Activated naive CD8-positive, alpha-beta T cell (primary cell): ENCODE data around the gene DIP2B.
"Not testable (repeated sequence)": the region's sequence is repeated elsewhere in the genome, so short reads cannot be mapped to it uniquely, and the experiment has no call there.

Experiments
- H3K27ac Mint-ChIP-seq: one replicate; pipeline ENCODE4 v1.8.0; 2021; ENCODE audit warnings: mixed read lengths
- H3K27me3 Mint-ChIP-seq: one replicate; pipeline ENCODE4 v1.8.0; 2021; ENCODE audit warnings: mixed read lengths
- H3K36me3 Mint-ChIP-seq: one replicate; pipeline ENCODE4 v1.8.0; 2021; ENCODE audit warnings: mixed read lengths
- H3K4me1 Mint-ChIP-seq: one replicate; pipeline ENCODE4 v1.8.0; 2021; ENCODE audit warnings: low read depth, mixed read lengths
- H3K4me3 Mint-ChIP-seq: one replicate; pipeline ENCODE4 v1.8.0; 2021; ENCODE audit warnings: mild to moderate bottlenecking, mixed read lengths
- H3K9me3 Mint-ChIP-seq: one replicate; pipeline ENCODE4 v1.8.0; 2021; ENCODE audit warnings: low read depth, mixed read lengths

Gene DIP2B

DNA sequence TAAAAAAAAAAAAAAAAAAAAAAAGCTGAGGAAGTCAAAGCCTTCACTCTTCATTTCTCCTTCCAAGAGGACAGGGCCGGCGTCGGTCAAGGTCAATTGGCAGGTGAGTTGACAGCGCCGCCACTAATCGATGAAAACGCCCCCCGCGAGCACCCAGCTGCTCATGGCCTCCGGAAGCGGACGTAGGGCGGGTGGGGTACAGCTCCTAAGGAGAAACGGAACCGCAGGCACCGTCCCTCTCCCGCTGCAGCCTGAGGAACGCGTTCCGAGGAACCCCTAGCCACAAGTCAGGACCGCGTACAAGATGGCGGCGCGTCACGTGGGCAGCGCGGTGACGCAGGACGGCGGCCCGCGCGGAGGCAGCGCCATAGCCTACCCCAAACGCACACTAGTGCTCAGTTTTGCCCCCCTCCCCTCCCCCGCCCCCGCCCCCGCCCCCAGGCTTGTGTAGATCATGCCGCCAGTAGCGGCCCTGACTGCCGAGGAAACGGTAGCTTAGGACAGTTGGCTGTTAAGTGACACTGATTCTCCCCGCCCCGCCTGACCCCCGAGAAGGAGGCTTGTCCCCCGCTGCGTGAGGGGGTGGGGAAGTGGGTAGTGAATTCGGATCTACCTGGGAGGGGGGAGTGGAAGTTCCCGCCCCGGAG lies 259.0 kb downstream of the DIP2B start, which contains the start of gene ATF1:
TSS of gene ATF1 (plus strand) at position 463 of the 647 bp plus-strand sequence. CDS start 16,045 bp downstream, outside the sequence.
- Mint-ChIP-seq H3K4me3 (peak within 1 kb of the TSS; percentile 96), H3K27ac (peak within 1 kb of the TSS; percentile 98), H3K36me3 (peaks cover 2% of the 10 kb centered on the region), H3K9me3 (no peaks in the 10 kb centered on the region), H3K27me3 (no peaks in the 10 kb centered on the region), H3K4me1 (peaks cover 33% of the 10 kb centered on the region)

DNA sequence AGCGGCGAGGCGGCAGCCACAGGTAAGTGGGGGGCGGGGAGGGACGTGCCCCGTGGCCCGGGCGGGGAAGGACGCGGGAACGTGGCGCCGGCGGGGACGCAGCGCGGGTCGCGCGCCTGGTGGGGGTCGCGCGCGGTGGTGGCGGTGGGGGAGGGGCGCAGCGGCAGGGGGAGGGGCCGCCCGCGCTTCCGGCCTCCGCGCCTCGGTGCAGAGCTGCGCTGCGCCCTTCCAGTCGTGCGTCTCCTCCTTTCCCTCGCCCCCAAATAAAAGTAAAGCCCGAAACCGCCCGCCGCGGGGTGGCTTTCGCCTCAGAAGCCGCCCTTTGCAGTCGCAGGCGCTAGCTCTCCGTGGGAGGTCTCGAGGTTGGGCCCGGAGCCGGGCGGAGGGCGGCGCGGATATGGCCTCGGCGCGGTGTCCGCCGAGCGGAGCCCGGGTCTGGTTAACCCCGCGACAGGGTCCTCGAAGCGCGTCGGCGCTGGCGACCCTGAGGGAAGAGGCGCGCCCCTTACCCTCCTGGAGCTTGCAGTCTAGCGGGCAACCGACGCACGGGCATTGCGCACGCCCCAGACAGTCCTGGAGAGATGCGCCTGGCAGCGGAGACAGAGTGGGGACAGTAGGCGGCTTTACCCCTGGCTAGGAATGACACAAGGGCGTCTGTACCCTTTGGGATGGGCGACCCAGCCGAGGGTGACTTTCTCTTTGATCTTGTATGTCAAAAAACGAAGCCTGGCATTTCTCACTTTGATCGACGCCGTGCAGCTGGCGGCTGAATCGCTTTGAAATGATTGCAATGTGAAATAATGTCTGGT lies 259.7 kb downstream of the DIP2B start:
- peak overlapping the region; percentile 98 for H3K27ac Mint-ChIP-seq
- no peaks in the 10 kb centered on the region for H3K27me3 Mint-ChIP-seq
- peaks cover 2% of the 10 kb centered on the region for H3K36me3 Mint-ChIP-seq
- peak overlapping the region; percentile 96 for H3K4me3 Mint-ChIP-seq
- H3K4me1 Mint-ChIP-seq, result peaks cover 36% of the 10 kb centered on the region
- H3K9me3 Mint-ChIP-seq, result no peaks in the 10 kb centered on the region

GRCh38 chr12:50765095-50765911 lies 260.5 kb downstream of the DIP2B start:
- H3K27me3 Mint-ChIP-seq, result no peaks in the 10 kb centered on the region
- no peaks in the 10 kb centered on the region for H3K9me3 Mint-ChIP-seq
- peak overlapping the region; percentile 91 for H3K27ac Mint-ChIP-seq
- peaks cover 39% of the 10 kb centered on the region for H3K4me1 Mint-ChIP-seq
- H3K36me3 Mint-ChIP-seq, result peaks cover 2% of the 10 kb centered on the region
- H3K4me3 Mint-ChIP-seq, result peak overlapping the region; percentile 96

GRCh38 chr12:50768391-50768790 lies 263.6 kb downstream of the DIP2B start:
- no peak overlapping the region for H3K4me3 Mint-ChIP-seq

DNA sequence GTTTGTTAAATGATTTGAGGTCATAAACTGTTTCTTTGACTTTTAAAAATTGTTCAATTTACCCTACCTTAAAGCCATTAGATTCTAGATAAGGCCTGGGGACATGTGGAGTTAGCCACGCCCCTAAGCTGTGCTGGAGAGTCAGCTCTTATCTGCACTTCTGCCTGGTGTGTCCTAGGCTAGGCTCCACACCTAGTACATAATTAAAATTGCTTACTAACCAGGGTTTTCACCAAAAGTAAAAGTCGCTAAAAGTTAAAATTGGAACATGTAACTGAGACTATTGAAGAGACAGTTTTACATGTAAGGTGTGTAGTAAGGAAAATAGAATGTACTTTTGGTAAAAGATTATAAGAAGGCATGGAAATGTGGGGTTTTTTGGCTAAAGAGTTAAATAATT lies 264.0 kb downstream of the DIP2B start:
- H3K36me3 Mint-ChIP-seq, H3K9me3 Mint-ChIP-seq, H3K4me3 Mint-ChIP-seq, H3K27me3 Mint-ChIP-seq: not testable (repeated sequence)
- H3K4me1 Mint-ChIP-seq, result peaks cover 34% of the 10 kb centered on the region
- peak overlapping the region; percentile 34 for H3K27ac Mint-ChIP-seq

More at GRCh38 chr12:50768391-50768790, 263.6 kb downstream of the DIP2B start:
- Mint-ChIP-seq H3K36me3 (peaks cover 10% of the 10 kb centered on the region), H3K27ac (peak overlapping the region; percentile 28), H3K27me3 (no peaks in the 10 kb centered on the region), H3K9me3 (no peaks in the 10 kb centered on the region), H3K4me1 (peaks cover 37% of the 10 kb centered on the region)

GRCh38 chr12:50771409-50771808 lies 266.6 kb downstream of the DIP2B start:
- H3K4me3 Mint-ChIP-seq, result no peak overlapping the region
- no peaks in the 10 kb centered on the region for H3K27me3 Mint-ChIP-seq
- no peaks in the 10 kb centered on the region for H3K9me3 Mint-ChIP-seq
- H3K27ac Mint-ChIP-seq, result peak overlapping the region; percentile 6
- peaks cover 8% of the 10 kb centered on the region for H3K36me3 Mint-ChIP-seq
- H3K4me1 Mint-ChIP-seq, result peaks cover 28% of the 10 kb centered on the region

DNA sequence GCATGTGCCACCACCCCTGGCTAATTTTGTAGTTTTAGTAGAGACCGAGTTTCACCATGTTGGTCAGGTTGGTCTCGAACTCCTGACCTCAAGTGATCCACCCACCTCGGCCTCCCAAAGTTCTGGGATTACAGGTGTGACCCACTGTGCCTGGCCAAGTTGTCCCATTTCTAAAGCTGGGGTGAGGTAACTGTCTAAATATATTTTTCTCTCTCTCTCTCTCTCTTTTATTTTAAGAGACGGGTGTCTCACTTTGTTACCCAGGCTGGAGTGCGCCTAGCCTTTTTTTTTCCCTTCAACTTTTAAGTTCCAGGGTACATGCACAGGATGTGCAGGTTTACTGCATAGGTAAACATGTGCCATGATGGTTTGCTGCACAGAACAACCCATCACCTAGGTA lies 267.7 kb downstream of the DIP2B start:
- Mint-ChIP-seq H3K36me3 (peaks cover 8% of the 10 kb centered on the region), H3K9me3 (no peaks in the 10 kb centered on the region), H3K4me1 (peaks cover 27% of the 10 kb centered on the region), H3K27me3 (no peaks in the 10 kb centered on the region), H3K4me3 (no peak overlapping the region), H3K27ac (no peak overlapping the region)

GRCh38 chr12:50772877-50773276 lies 268.1 kb downstream of the DIP2B start:
- Mint-ChIP-seq H3K27ac (no peak overlapping the region), H3K9me3 (no peaks in the 10 kb centered on the region), H3K4me1 (peaks cover 29% of the 10 kb centered on the region), H3K36me3 (peaks cover 8% of the 10 kb centered on the region), H3K27me3 (no peaks in the 10 kb centered on the region), H3K4me3 (no peak overlapping the region)

GRCh38 chr12:50775251-50775650 lies 270.5 kb downstream of the DIP2B start:
- peaks cover 29% of the 10 kb centered on the region for H3K4me1 Mint-ChIP-seq
- no peak overlapping the region for H3K27ac Mint-ChIP-seq
- H3K4me3 Mint-ChIP-seq, result no peak overlapping the region
- peaks cover 10% of the 10 kb centered on the region for H3K36me3 Mint-ChIP-seq
- no peaks in the 10 kb centered on the region for H3K27me3 Mint-ChIP-seq
- H3K9me3 Mint-ChIP-seq, result no peaks in the 10 kb centered on the region

DNA sequence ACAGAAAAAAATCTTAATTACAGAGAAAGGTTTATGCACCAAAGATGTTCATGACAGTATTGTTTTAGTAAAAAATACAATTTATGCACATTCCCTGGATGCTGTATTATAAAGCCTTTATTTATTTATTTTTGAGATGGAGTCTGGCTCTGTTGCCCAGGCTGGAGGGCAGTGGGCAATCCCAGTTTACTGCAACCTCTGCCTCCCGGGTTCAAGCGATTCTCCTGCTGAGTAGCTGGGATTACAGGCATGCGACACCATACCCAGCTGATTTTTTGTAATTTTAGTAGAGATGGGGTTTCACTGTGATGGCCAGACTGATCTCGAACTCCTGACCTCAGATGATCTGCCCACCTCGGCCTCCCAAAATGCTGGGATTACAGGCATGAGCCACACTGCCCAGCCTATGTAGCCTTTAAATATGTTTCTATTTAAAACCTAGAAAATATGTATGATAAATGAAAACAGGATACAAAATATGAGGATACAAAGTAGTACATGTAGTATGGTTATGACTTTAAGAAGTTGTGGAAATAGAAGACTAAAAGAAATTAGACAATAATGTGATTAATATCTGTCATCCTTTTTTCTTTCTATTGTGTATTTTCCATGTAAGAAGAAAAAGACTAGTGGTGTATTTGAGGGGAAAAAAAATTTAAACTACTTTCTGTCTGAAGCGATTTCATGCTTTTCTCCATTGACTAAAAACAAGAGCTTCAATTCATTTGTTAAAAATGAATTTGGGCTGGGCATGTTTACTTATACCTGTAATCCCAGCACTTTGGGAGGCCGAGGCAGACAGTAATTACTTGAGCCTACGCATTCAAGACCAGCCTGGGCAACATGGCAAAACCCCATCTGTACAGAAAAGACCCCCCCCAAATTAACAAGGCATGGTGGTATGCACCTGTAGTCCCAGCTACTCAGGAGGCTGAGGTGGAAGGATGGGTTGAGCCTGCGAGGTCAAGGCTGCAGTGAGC lies 272.3 kb downstream of the DIP2B start:
- no peaks in the 10 kb centered on the region for H3K27me3 Mint-ChIP-seq
- no peaks in the 10 kb centered on the region for H3K9me3 Mint-ChIP-seq
- no peak overlapping the region for H3K4me3 Mint-ChIP-seq
- H3K4me1 Mint-ChIP-seq, result peaks cover 28% of the 10 kb centered on the region
- H3K27ac Mint-ChIP-seq, result no peak overlapping the region
- peaks cover 10% of the 10 kb centered on the region for H3K36me3 Mint-ChIP-seq

- H3K27ac Mint-ChIP-seq, result no peak overlapping the region
- H3K36me3 Mint-ChIP-seq, result peaks cover 4% of the 10 kb centered on the region
- no peak overlapping the region for H3K4me3 Mint-ChIP-seq
- H3K27me3 Mint-ChIP-seq, result no peaks in the 10 kb centered on the region
- H3K4me1 Mint-ChIP-seq, result peaks cover 24% of the 10 kb centered on the region
- no peaks in the 10 kb centered on the region for H3K9me3 Mint-ChIP-seq
These were observed 274.1 kb downstream of the DIP2B start for GRCh38 chr12:50778663-50779590.

DNA sequence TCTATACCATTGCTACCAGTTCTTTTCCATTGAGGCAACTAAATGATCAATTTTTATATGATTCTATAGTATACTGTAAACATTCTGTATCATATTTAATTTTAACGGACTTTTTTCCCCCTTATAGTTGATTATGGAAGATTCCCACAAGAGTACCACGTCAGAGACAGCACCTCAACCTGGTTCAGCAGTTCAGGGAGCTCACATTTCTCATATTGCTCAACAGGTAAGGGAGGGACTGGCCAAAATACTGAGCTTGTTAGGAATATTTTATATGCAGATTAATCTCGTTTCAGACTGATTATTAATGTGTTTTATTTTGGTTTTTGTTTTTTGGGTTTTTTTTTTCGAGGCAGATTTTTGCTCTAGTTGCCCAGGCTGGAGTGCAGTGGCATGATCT lies 275.2 kb downstream of the DIP2B start:
- no peak overlapping the region for H3K4me3 Mint-ChIP-seq
- no peaks in the 10 kb centered on the region for H3K9me3 Mint-ChIP-seq
- H3K27me3 Mint-ChIP-seq, result no peaks in the 10 kb centered on the region
- H3K36me3 Mint-ChIP-seq, result peaks cover 4% of the 10 kb centered on the region
- H3K4me1 Mint-ChIP-seq, result peaks cover 29% of the 10 kb centered on the region
- H3K27ac Mint-ChIP-seq, result no peak overlapping the region

- peaks cover 11% of the 10 kb centered on the region for H3K4me1 Mint-ChIP-seq
- no peaks in the 10 kb centered on the region for H3K27me3 Mint-ChIP-seq
- H3K36me3 Mint-ChIP-seq, result peaks cover 12% of the 10 kb centered on the region
- H3K27ac Mint-ChIP-seq, result no peak overlapping the region
- H3K9me3 Mint-ChIP-seq, result no peaks in the 10 kb centered on the region
- H3K4me3 Mint-ChIP-seq, result no peak overlapping the region
These were observed 279.7 kb downstream of the DIP2B start for GRCh38 chr12:50784501-50784900.
